ENCODE results near the gene ZBP1. TPM values are rescaled to one million over a fixed set of nuclear protein-coding genes. Genes with fewer than 3 reads are reported as not detected.
A peak's percentile ranks its signal among the peaks of the same experiment; 100 is the strongest.

ZBP1 gene
- total RNA-seq, 1 donor from 2014 or later = 0.41 TPM

- H3K9me3 Mint-ChIP-seq = no peaks in the 10 kb centered on the region
- H3K4me1 Mint-ChIP-seq (ENCODE audit: low read depth) = peaks cover 8% of the 10 kb centered on the region
- no peak overlapping the region for H3K4me3 Mint-ChIP-seq
- no peaks in the 10 kb centered on the region for H3K36me3 Mint-ChIP-seq (ENCODE audit: low read depth)
- DNase-seq (ENCODE audit: low spot score) = no peak
- no peaks in the 10 kb centered on the region for H3K27me3 Mint-ChIP-seq (ENCODE audit: insufficient read depth)
- no peak overlapping the region for H3K27ac Mint-ChIP-seq
- intact Hi-C loops (cut with micrococcal nuclease) = no loop called here
Observed at GRCh38 chr20:57655809-57656155, 35.6 kb upstream of the ZBP1 start.

GRCh38 chr20:57654998-57655808 lies 35.0 kb upstream of the ZBP1 start:
- Mint-ChIP-seq H3K36me3 (ENCODE audit: low read depth) (no peaks in the 10 kb centered on the region), H3K4me3 (no peak overlapping the region), H3K27ac (no peak overlapping the region), H3K27me3 (ENCODE audit: insufficient read depth) (peaks cover 2% of the 10 kb centered on the region), H3K4me1 (ENCODE audit: low read depth) (peaks cover 8% of the 10 kb centered on the region), H3K9me3 (no peaks in the 10 kb centered on the region)
- no peak for DNase-seq (ENCODE audit: low spot score)
- intact Hi-C loops (cut with micrococcal nuclease) = loop anchor here (1.0 kb wide), 3 partner anchors 58 to 554 kb away; no protein-coding TSS in a partner anchor

GRCh38 chr20:57654363-57654997 lies 34.3 kb upstream of the ZBP1 start:
- H3K9me3 Mint-ChIP-seq = no peaks in the 10 kb centered on the region
- DNase-seq (ENCODE audit: low spot score) = peak; percentile 23
- peaks cover 2% of the 10 kb centered on the region for H3K27me3 Mint-ChIP-seq (ENCODE audit: insufficient read depth)
- intact Hi-C loops (cut with micrococcal nuclease) = loop anchor here (1.0 kb wide), 3 partner anchors 57 to 555 kb away; no protein-coding TSS in a partner anchor
- H3K4me1 Mint-ChIP-seq (ENCODE audit: low read depth) = peaks cover 8% of the 10 kb centered on the region
- H3K36me3 Mint-ChIP-seq (ENCODE audit: low read depth) = no peaks in the 10 kb centered on the region
- no peak overlapping the region for H3K4me3 Mint-ChIP-seq
- H3K27ac Mint-ChIP-seq = no peak overlapping the region

- peaks cover 2% of the 10 kb centered on the region for H3K27me3 Mint-ChIP-seq (ENCODE audit: insufficient read depth)
- no peak overlapping the region for H3K4me3 Mint-ChIP-seq
- H3K27ac Mint-ChIP-seq = no peak overlapping the region
- peaks cover 8% of the 10 kb centered on the region for H3K4me1 Mint-ChIP-seq (ENCODE audit: low read depth)
- no peaks in the 10 kb centered on the region for H3K36me3 Mint-ChIP-seq (ENCODE audit: low read depth)
- no peaks in the 10 kb centered on the region for H3K9me3 Mint-ChIP-seq
- intact Hi-C loops (cut with micrococcal nuclease) = loop anchor here (1.0 kb wide), 3 partner anchors 57 to 555 kb away; no protein-coding TSS in a partner anchor
- DNase-seq (ENCODE audit: low spot score) = no peak
Observed at GRCh38 chr20:57653910-57654309, 33.7 kb upstream of the ZBP1 start.

- Mint-ChIP-seq H3K27ac (no peak overlapping the region), H3K36me3 (ENCODE audit: low read depth) (no peaks in the 10 kb centered on the region), H3K4me1 (ENCODE audit: low read depth) (peaks cover 8% of the 10 kb centered on the region), H3K4me3 (no peak overlapping the region), H3K27me3 (ENCODE audit: insufficient read depth) (peaks cover 2% of the 10 kb centered on the region), H3K9me3 (no peaks in the 10 kb centered on the region)
- intact Hi-C loops (cut with micrococcal nuclease) = no loop called here
- DNase-seq (ENCODE audit: low spot score) = no peak
Observed at GRCh38 chr20:57653546-57653900, 33.3 kb upstream of the ZBP1 start.

GRCh38 chr20:57652606-57653545 lies 32.6 kb upstream of the ZBP1 start:
- H3K4me3 Mint-ChIP-seq = no peak overlapping the region
- no peak overlapping the region for H3K27ac Mint-ChIP-seq
- H3K9me3 Mint-ChIP-seq = no peaks in the 10 kb centered on the region
- intact Hi-C loops (cut with micrococcal nuclease) = no loop called here
- H3K4me1 Mint-ChIP-seq (ENCODE audit: low read depth) = peaks cover 2% of the 10 kb centered on the region
- DNase-seq (ENCODE audit: low spot score) = no peak
- H3K36me3 Mint-ChIP-seq (ENCODE audit: low read depth) = no peaks in the 10 kb centered on the region
- H3K27me3 Mint-ChIP-seq (ENCODE audit: insufficient read depth) = peaks cover 6% of the 10 kb centered on the region

GRCh38 chr20:57651881-57652605 lies 31.8 kb upstream of the ZBP1 start:
- DNase-seq (ENCODE audit: low spot score) = no peak
- peaks cover 8% of the 10 kb centered on the region for H3K27me3 Mint-ChIP-seq (ENCODE audit: insufficient read depth)
- intact Hi-C loops (cut with micrococcal nuclease) = no loop called here
- H3K36me3 Mint-ChIP-seq (ENCODE audit: low read depth) = no peaks in the 10 kb centered on the region
- H3K4me3 Mint-ChIP-seq = no peak overlapping the region
- no peaks in the 10 kb centered on the region for H3K9me3 Mint-ChIP-seq
- H3K4me1 Mint-ChIP-seq (ENCODE audit: low read depth) = no peaks in the 10 kb centered on the region
- H3K27ac Mint-ChIP-seq = no peak overlapping the region

- Mint-ChIP-seq H3K27ac (no peak overlapping the region), H3K27me3 (ENCODE audit: insufficient read depth) (peaks cover 10% of the 10 kb centered on the region), H3K4me3 (no peak overlapping the region), H3K9me3 (no peaks in the 10 kb centered on the region), H3K36me3 (ENCODE audit: low read depth) (no peaks in the 10 kb centered on the region), H3K4me1 (ENCODE audit: low read depth) (no peaks in the 10 kb centered on the region)
- intact Hi-C loops (cut with micrococcal nuclease) = no loop called here
- no peak for DNase-seq (ENCODE audit: low spot score)
Observed at GRCh38 chr20:57650756-57651483, 30.7 kb upstream of the ZBP1 start.

GRCh38 chr20:57650266-57650665 lies 30.0 kb upstream of the ZBP1 start:
- H3K27me3 Mint-ChIP-seq (ENCODE audit: insufficient read depth) = peaks cover 13% of the 10 kb centered on the region
- H3K9me3 Mint-ChIP-seq = no peaks in the 10 kb centered on the region
- H3K36me3 Mint-ChIP-seq (ENCODE audit: low read depth) = no peaks in the 10 kb centered on the region
- no peaks in the 10 kb centered on the region for H3K4me1 Mint-ChIP-seq (ENCODE audit: low read depth)
- no peak overlapping the region for H3K27ac Mint-ChIP-seq
- no peak for DNase-seq (ENCODE audit: low spot score)
- intact Hi-C loops (cut with micrococcal nuclease) = no loop called here
- H3K4me3 Mint-ChIP-seq = no peak overlapping the region

- H3K4me1 Mint-ChIP-seq (ENCODE audit: low read depth) = no peaks in the 10 kb centered on the region
- peaks cover 17% of the 10 kb centered on the region for H3K27me3 Mint-ChIP-seq (ENCODE audit: insufficient read depth)
- no peak for DNase-seq (ENCODE audit: low spot score)
- no peak overlapping the region for H3K27ac Mint-ChIP-seq
- H3K36me3 Mint-ChIP-seq (ENCODE audit: low read depth) = no peaks in the 10 kb centered on the region
- no peak overlapping the region for H3K4me3 Mint-ChIP-seq
- no peaks in the 10 kb centered on the region for H3K9me3 Mint-ChIP-seq
- intact Hi-C loops (cut with micrococcal nuclease) = no loop called here
Observed at GRCh38 chr20:57649617-57650015, 29.4 kb upstream of the ZBP1 start.

GRCh38 chr20:57648878-57649616 lies 28.8 kb upstream of the ZBP1 start:
- Mint-ChIP-seq H3K36me3 (ENCODE audit: low read depth) (no peaks in the 10 kb centered on the region), H3K9me3 (no peaks in the 10 kb centered on the region)

More at GRCh38 chr20:57648878-57649616, 28.8 kb upstream of the ZBP1 start:
- H3K4me1 Mint-ChIP-seq (ENCODE audit: low read depth) = no peaks in the 10 kb centered on the region
- intact Hi-C loops (cut with micrococcal nuclease) = no loop called here
- DNase-seq (ENCODE audit: low spot score) = no peak
- peaks cover 21% of the 10 kb centered on the region for H3K27me3 Mint-ChIP-seq (ENCODE audit: insufficient read depth)
- H3K27ac Mint-ChIP-seq = no peak overlapping the region
- H3K4me3 Mint-ChIP-seq = no peak overlapping the region

All from activated T-helper 1 cell treated with anti-CD3 and anti-CD28 coated beads, Interleukin-12 subunit alpha, Interleukin-12 subunit beta, Interleukin-2, Interleukin-4 antibody, amounts not matched to agents 30 ng/mL and 10 ng/mL and 1 ng/mL, durations not matched to agents 14 hours and 24 hours and 36 hours (primary cell).